ENCODE results near the gene CLCN4.

- no peak for TF ChIP-seq POLR2A (IDR thresholded peaks at IDR 0.05)
- TF ChIP-seq, protein P1, sequence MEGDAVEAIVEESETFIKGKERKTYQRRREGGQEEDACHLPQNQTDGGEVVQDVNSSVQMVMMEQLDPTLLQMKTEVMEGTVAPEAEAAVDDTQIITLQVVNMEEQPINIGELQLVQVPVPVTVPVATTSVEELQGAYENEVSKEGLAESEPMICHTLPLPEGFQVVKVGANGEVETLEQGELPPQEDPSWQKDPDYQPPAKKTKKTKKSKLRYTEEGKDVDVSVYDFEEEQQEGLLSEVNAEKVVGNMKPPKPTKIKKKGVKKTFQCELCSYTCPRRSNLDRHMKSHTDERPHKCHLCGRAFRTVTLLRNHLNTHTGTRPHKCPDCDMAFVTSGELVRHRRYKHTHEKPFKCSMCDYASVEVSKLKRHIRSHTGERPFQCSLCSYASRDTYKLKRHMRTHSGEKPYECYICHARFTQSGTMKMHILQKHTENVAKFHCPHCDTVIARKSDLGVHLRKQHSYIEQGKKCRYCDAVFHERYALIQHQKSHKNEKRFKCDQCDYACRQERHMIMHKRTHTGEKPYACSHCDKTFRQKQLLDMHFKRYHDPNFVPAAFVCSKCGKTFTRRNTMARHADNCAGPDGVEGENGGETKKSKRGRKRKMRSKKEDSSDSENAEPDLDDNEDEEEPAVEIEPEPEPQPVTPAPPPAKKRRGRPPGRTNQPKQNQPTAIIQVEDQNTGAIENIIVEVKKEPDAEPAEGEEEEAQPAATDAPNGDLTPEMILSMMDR (IDR thresholded peaks at IDR 0.05), result no peak
Measured at GRCh38 chrX:10197279-10198210, 40.8 kb downstream of the CLCN4 start.
